ENCODE results near the gene ZIC4.

- TF ChIP-seq CTCF (IDR thresholded peaks at IDR 0.05) (no peak), POLR2A (IDR thresholded peaks at IDR 0.05) (no peak)
Measured at GRCh38 chr3:147426931-147427330, 20.6 kb upstream of the ZIC4 start.

Measured in sigmoid colon (tissue), 3 donors.